Progenitor cell of endocrine pancreas (in vitro differentiated cells): ENCODE data around the gene SLC35F3. TPM values are rescaled to one million over a fixed set of nuclear protein-coding genes. Genes with fewer than 3 reads are reported as not detected.

Experiments used
- DNase-seq: peaks from one replicate; pipeline ENCODE4 v3.0.0; 2021; ENCODE audit warnings: low spot score; ENCODE audit not compliant: unreplicated experiment
- H3K27ac Mint-ChIP-seq: 2 replicates; pipeline ENCODE4 v1.8.0; 2021; ENCODE audit warnings: mild to moderate bottlenecking, moderate library complexity, mixed read lengths
- H3K27me3 Mint-ChIP-seq: 2 replicates; pipeline ENCODE4 v1.8.0; 2021; ENCODE audit warnings: mixed read lengths
- H3K36me3 Mint-ChIP-seq: 2 replicates; pipeline ENCODE4 v1.8.0; 2022; ENCODE audit warnings: mixed read lengths; ENCODE audit not compliant: insufficient read depth
- H3K4me1 Mint-ChIP-seq: 2 replicates; pipeline ENCODE4 v1.8.0; 2021; ENCODE audit warnings: low read depth, mixed read lengths
- H3K4me3 Mint-ChIP-seq: 2 replicates; pipeline ENCODE4 v1.8.0; 2021; ENCODE audit warnings: low read depth, mild to moderate bottlenecking, moderate library complexity, mixed read lengths
- H3K9me3 Mint-ChIP-seq: 2 replicates; pipeline ENCODE4 v1.8.0; 2021; ENCODE audit warnings: low read depth, mixed read lengths
- total RNA-seq: library from RNA; stranded (reverse); gene quantifications from 2 replicates; pipeline ENCODE4 v1.2.1, GENCODE V29; 2021
- TF ChIP-seq, protein P1 (sequence below): fragments of 200-600 bp; sonication (generic); IDR thresholded peaks from one replicate; pipeline ENCODE4 v1.5.0; 2021; ENCODE audit warnings: antibody characterized with exemption, mild to moderate bottlenecking; ENCODE audit not compliant: unreplicated experiment

SLC35F3 gene
- total RNA-seq, 1 donor from 2014 or later, result 0.74 TPM

DNA sequence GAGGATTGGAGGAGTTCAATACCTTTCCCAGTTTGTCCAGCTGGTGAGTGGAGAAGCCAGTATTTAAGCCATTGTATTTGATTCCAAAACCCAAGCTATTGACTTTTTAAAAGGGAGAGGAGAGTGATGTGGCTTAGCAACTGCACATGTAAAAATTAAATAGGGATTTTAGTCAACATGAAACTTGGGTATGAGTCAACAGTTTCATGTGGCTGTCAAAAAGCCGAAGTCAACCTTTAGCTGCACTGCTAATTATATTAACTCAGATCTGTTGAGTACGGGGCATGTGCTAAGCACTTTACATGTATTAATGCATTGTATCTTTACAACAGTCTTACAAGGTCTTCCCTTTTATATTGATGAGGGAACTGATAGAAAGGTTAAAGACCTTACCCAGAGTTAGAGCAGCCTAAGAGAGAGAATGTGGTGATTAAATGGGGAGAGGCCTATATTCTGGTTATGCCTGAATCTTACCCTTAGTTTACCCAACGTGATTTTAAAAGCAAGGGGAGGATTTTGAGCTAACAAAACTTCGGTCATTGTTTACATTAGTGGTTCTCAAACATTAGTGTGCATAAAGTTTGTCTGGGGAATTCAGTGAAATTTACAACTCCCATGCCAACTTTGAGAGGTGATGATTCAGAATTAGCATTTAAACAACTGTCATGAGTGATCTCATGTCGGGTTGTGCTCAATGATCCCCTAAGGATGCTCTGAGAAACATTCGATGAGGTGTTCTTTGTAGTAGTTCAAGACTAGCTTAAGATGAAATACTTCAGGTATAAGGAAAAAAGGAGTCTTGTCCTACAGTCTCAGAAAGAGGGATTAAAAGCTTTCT lies 6.9 kb upstream of the SLC35F3 start:
- H3K9me3 Mint-ChIP-seq, result peaks cover 5% of the 10 kb centered on the region
- H3K27me3 Mint-ChIP-seq, result peaks cover 26% of the 10 kb centered on the region
- H3K27ac Mint-ChIP-seq, result no peak overlapping the region
- H3K36me3 Mint-ChIP-seq, result no peaks in the 10 kb centered on the region
- no peaks in the 10 kb centered on the region for H3K4me1 Mint-ChIP-seq
- TF ChIP-seq, protein P1, sequence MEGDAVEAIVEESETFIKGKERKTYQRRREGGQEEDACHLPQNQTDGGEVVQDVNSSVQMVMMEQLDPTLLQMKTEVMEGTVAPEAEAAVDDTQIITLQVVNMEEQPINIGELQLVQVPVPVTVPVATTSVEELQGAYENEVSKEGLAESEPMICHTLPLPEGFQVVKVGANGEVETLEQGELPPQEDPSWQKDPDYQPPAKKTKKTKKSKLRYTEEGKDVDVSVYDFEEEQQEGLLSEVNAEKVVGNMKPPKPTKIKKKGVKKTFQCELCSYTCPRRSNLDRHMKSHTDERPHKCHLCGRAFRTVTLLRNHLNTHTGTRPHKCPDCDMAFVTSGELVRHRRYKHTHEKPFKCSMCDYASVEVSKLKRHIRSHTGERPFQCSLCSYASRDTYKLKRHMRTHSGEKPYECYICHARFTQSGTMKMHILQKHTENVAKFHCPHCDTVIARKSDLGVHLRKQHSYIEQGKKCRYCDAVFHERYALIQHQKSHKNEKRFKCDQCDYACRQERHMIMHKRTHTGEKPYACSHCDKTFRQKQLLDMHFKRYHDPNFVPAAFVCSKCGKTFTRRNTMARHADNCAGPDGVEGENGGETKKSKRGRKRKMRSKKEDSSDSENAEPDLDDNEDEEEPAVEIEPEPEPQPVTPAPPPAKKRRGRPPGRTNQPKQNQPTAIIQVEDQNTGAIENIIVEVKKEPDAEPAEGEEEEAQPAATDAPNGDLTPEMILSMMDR, result no peak
- no peak for DNase-seq
- H3K4me3 Mint-ChIP-seq, result no peak overlapping the region

DNA sequence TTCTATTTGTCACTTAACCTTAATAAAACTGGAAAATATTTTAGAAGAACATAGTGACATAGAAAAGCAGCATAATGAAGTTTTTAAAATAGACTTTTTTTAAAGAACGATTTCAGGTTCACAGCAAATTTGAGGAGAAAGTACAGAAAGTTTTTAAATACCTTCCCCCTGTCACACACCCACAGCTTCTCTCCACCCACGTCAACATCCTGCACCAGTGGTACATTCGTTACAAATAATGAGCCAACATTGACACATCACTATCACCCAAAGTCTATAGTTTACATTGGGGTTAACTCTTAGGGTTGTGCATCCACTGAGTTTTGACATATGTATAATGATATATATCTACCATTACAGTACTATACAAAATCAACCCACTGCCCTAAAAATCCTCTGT lies 3.0 kb upstream of the SLC35F3 start:
- peaks cover 57% of the 10 kb centered on the region for H3K27me3 Mint-ChIP-seq
- peaks cover 5% of the 10 kb centered on the region for H3K9me3 Mint-ChIP-seq

DNA sequence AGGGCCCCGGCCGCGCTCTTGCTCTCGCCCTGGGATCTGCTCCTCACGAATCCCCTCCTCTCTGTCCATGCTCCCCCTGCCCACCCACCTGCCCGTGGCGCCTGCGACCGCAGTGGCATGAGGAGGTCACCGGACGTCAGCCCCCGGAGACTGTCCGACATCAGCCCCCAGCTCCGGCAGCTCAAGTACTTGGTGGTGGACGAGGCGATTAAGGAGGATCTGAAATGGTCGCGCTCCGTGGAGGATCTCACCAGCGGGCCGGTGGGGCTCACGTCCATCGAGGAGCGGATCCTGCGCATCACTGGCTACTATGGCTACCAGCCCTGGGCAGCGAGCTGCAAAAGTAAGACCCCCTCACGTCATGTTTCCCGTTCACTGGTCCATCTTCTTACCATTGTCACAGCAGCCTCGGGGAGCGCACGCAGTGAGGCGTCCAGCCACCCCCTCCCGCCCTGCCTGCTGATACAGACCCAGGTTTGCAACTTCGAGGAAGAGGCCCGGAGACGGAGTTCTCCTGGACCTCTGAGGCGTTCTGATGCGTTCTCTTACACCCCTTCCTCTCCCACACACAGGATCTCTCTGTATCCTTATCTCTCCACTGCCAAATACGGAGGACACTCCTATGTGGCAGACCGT lies 1.1 kb downstream of the SLC35F3 start:
- H3K4me3 Mint-ChIP-seq, result peak overlapping the region; percentile 72
- H3K27ac Mint-ChIP-seq, result no peak overlapping the region
- TF ChIP-seq, protein P1, result no peak
- DNase-seq, result no peak
- H3K4me1 Mint-ChIP-seq, result peaks cover 4% of the 10 kb centered on the region
- peaks cover 69% of the 10 kb centered on the region for H3K27me3 Mint-ChIP-seq
- H3K9me3 Mint-ChIP-seq, result no peaks in the 10 kb centered on the region
- no peaks in the 10 kb centered on the region for H3K36me3 Mint-ChIP-seq

More for the DNA sequence above, 3.0 kb upstream of the SLC35F3 start:
- Mint-ChIP-seq H3K36me3 (no peaks in the 10 kb centered on the region), H3K27ac (no peak overlapping the region), H3K4me3 (no peak overlapping the region), H3K4me1 (peaks cover 4% of the 10 kb centered on the region)
- DNase-seq, result no peak
- TF ChIP-seq, protein P1, result no peak

GRCh38 chr1:233907151-233907550 lies 2.7 kb downstream of the SLC35F3 start:
- H3K4me3 Mint-ChIP-seq, result no peak overlapping the region
- DNase-seq, result no peak
- H3K27ac Mint-ChIP-seq, result no peak overlapping the region
- TF ChIP-seq, protein P1, result no peak
- peaks cover 4% of the 10 kb centered on the region for H3K4me1 Mint-ChIP-seq
- H3K36me3 Mint-ChIP-seq, result no peaks in the 10 kb centered on the region
- H3K27me3 Mint-ChIP-seq, result peaks cover 65% of the 10 kb centered on the region
- H3K9me3 Mint-ChIP-seq, result no peaks in the 10 kb centered on the region

GRCh38 chr1:233908092-233908491 lies 3.6 kb downstream of the SLC35F3 start:
- Mint-ChIP-seq H3K9me3 (no peaks in the 10 kb centered on the region), H3K4me1 (peaks cover 4% of the 10 kb centered on the region), H3K27me3 (peaks cover 56% of the 10 kb centered on the region), H3K4me3 (no peak overlapping the region), H3K36me3 (no peaks in the 10 kb centered on the region), H3K27ac (no peak overlapping the region)
- TF ChIP-seq, protein P1, result no peak
- no peak for DNase-seq
